ENCODE results near the gene NOVA2.

DNA sequence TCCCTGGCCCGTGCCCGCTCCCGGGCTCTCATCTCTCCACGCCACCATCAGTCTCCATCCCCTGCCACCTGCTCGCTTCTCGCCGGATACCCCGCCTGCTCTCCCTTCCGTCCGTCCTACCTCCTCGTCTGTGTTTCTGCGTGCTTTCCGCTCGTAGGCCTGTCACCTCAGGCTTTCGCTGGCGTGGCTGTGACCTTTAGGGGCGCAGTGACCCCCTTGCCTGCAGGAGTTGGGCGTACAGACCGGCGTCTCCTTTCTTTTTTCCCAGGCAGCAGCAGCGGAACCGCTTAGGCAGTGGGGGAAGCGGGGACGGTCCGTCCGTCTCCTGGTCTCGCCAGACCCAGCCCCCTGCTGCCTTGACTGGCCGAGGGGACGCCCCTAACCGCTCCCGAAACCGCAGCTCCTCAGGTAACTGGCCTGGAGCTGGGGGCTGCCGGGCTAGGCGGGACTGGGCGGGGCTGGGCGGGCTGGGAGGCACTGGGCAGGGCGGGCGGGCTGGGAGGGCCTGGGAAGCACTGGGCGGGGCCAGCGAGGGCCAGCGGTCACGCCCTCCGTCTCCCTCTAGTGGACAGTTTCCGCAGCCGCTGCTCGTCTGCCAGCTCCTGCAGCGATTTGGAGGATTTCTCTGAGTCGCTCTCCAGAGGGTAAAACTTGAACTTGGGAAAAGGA lies 42.9 kb upstream of the NOVA2 start:
- TF ChIP-seq, protein P1, sequence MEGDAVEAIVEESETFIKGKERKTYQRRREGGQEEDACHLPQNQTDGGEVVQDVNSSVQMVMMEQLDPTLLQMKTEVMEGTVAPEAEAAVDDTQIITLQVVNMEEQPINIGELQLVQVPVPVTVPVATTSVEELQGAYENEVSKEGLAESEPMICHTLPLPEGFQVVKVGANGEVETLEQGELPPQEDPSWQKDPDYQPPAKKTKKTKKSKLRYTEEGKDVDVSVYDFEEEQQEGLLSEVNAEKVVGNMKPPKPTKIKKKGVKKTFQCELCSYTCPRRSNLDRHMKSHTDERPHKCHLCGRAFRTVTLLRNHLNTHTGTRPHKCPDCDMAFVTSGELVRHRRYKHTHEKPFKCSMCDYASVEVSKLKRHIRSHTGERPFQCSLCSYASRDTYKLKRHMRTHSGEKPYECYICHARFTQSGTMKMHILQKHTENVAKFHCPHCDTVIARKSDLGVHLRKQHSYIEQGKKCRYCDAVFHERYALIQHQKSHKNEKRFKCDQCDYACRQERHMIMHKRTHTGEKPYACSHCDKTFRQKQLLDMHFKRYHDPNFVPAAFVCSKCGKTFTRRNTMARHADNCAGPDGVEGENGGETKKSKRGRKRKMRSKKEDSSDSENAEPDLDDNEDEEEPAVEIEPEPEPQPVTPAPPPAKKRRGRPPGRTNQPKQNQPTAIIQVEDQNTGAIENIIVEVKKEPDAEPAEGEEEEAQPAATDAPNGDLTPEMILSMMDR (conservative IDR thresholded peaks at IDR 0.05), result peak; percentile 82
- TF ChIP-seq EZH2 (IDR thresholded peaks at IDR 0.05; ENCODE audit: low read depth), result no peak
